Activated CD4-positive, alpha-beta T cell treated with anti-CD3 and anti-CD28 coated beads for 36 hours (primary cell): Measurements from ENCODE around the gene ACSL5. TPM values are rescaled to one million over a fixed set of nuclear protein-coding genes. Genes with fewer than 3 reads are reported as not detected.
A peak's percentile ranks its signal among the peaks of the same experiment; 100 is the strongest.

Experiments
- ATAC-seq: fragments of 200-7000 bp; cut with Tn5 transposase; one replicate; pipeline ENCODE4 v1.10.0; 2021; ENCODE audit warnings: mild to moderate bottlenecking, moderate library complexity
- CTCF ChIA-PET: fragments of 350-600 bp; sonication (Branson Sonifier 250); formaldehyde crosslinking; loops from one replicate; lab custom pipeline; 2021; ENCODE audit warnings: antibody characterized with exemption; lab: Charles Lee
- POLR2A ChIA-PET: fragments of 350-600 bp; sonication (Branson Sonifier 250); formaldehyde crosslinking; loops from one replicate; lab custom pipeline; 2021; ENCODE audit warnings: antibody characterized with exemption, inconsistent platforms; lab: Charles Lee
- DNase-seq: peaks from one replicate; pipeline ENCODE4 v3.0.0-alpha.2; 2020
- H3K27ac Mint-ChIP-seq: one replicate; pipeline ENCODE4 v1.8.0; 2021; ENCODE audit warnings: mixed read lengths
- H3K27me3 Mint-ChIP-seq: one replicate; pipeline ENCODE4 v1.8.0; 2021; ENCODE audit warnings: mixed read lengths
- H3K36me3 Mint-ChIP-seq: one replicate; pipeline ENCODE4 v1.8.0; 2021; ENCODE audit warnings: low read depth, mixed read lengths
- H3K4me1 Mint-ChIP-seq: one replicate; pipeline ENCODE4 v1.8.0; 2021; ENCODE audit warnings: mixed read lengths
- H3K4me3 Mint-ChIP-seq: one replicate; pipeline ENCODE4 v1.8.0; 2021; ENCODE audit warnings: mild to moderate bottlenecking, moderate library complexity, mixed read lengths
- H3K9me3 Mint-ChIP-seq: one replicate; pipeline ENCODE4 v1.8.0; 2021; ENCODE audit warnings: low read depth, mixed read lengths
- intact Hi-C, 2 experiments: fragments of 100-400 bp; cut with DNase I in 1 of 2; cut with micrococcal nuclease in 1 of 2; formaldehyde crosslinking; loops; one replicate each; pipeline versions ENCODE4 v1.14.2 to v1.15.1; 2022 to 2024; cut with DNase I, micrococcal nuclease
- total RNA-seq, 2 experiments: library from RNA; stranded (reverse); gene quantifications; one replicate each; pipeline ENCODE4 v1.2.3, GENCODE V29; 2021

Gene ACSL5
- total RNA-seq, result 10 to 100 TPM; 32.0 to 32.1 TPM

- ATAC-seq, result no peak
- ChIA-PET CTCF (interaction anchor here (0.8 to 1.6 kb wide), 5 partner anchors 9 to 57 kb away, joined by 3 to 8 read pairs (median 3); no protein-coding TSS in a partner anchor), POLR2A (interaction anchor here (0.9 to 1.0 kb wide), 2 partner anchors 15 to 55 kb away, joined by 3 to 9 read pairs; no protein-coding TSS in a partner anchor)
- Mint-ChIP-seq H3K27ac (peak within 1 kb of the TSS; percentile 100), H3K9me3 (no peaks in the 10 kb centered on the region), H3K4me3 (peak within 1 kb of the TSS; percentile 93), H3K27me3 (no peaks in the 10 kb centered on the region), H3K36me3 (peaks cover 13% of the 10 kb centered on the region), H3K4me1 (peaks cover 38% of the 10 kb centered on the region)
- DNase-seq, result no peak
- intact Hi-C loops, result no loop called here
Measured at GRCh38 chr10:112373912-112374338, at the start of gene ACSL5. Gene ACSL5, plus strand, starts transcription at chr10:112374116. Its CDS starts 20,831 bp downstream, at chr10:112394947.

DNA sequence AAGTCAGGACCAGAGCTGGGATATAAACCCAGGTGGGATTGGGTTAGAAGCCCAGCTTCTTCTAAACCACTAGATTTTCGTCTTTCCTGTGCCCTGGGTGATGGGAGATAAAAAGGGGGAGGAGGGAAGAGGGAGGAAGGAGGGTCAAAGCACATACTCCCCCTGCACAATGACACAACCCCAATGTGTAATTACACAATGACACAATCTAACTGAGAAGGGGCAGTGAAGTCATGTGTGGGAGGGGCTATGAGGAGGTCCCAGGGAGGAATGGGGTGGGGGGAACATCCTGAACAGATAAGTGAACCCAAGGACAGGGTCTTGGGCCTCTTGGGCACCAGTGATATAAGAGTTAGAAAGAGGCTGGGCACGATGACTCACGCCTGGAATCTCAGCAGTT, 46.2 kb upstream of the ACSL5 start:
- ATAC-seq, result no peak

DNA sequence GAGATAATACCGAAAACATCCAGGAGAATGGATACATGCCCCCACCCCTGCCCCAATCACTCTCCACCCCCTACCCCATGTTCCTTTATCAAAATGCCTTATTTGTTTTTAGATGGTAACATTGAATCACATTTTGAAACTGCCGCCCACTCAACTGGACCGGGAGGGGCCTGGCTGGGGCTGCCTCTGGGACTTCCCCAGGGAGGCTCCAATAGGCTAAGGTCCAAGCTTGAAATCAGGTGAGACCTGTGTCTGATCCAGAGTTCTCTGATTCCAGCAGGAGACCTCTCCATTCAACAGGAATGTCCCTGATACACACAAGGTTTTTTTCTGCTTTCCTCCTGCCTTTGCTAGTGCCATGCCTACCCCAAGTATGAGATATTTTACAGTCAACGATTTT, 43.8 kb upstream of the ACSL5 start:
- H3K9me3 Mint-ChIP-seq, result no peaks in the 10 kb centered on the region
- H3K27ac Mint-ChIP-seq, result no peak overlapping the region
- ATAC-seq (no peak), DNase-seq (peak; percentile 43)
- no peak overlapping the region for H3K4me3 Mint-ChIP-seq
- H3K36me3 Mint-ChIP-seq, result no peaks in the 10 kb centered on the region
- peaks cover 9% of the 10 kb centered on the region for H3K4me1 Mint-ChIP-seq
- CTCF ChIA-PET, result interaction anchor here (0.8 to 1.5 kb wide), 2 partner anchors 16 to 191 kb away, joined by 3 read pairs; no protein-coding TSS in a partner anchor
- POLR2A ChIA-PET, result no interaction called here
- H3K27me3 Mint-ChIP-seq, result peaks cover 9% of the 10 kb centered on the region
- intact Hi-C loops, result no loop called here

More for the DNA sequence above, 46.2 kb upstream of the ACSL5 start:
- DNase-seq, result no peak
- Mint-ChIP-seq H3K27ac (no peak overlapping the region), H3K9me3 (no peaks in the 10 kb centered on the region), H3K36me3 (no peaks in the 10 kb centered on the region), H3K27me3 (peaks cover 10% of the 10 kb centered on the region), H3K4me3 (no peak overlapping the region), H3K4me1 (peaks cover 8% of the 10 kb centered on the region)
- intact Hi-C loops, result no loop called here
- ChIA-PET CTCF (interaction anchor here (0.6 to 1.2 kb wide), 3 partner anchors 13 to 276 kb away, joined by 3 to 5 read pairs (median 4); no protein-coding TSS in a partner anchor), POLR2A (interaction anchor here (0.6 kb wide), 1 partner anchor 50 kb away, joined by 3 read pairs; no protein-coding TSS in a partner anchor)

- no peaks in the 10 kb centered on the region for H3K36me3 Mint-ChIP-seq
Measured at GRCh38 chr10:112330607-112331160, 43.2 kb upstream of the ACSL5 start.

DNA sequence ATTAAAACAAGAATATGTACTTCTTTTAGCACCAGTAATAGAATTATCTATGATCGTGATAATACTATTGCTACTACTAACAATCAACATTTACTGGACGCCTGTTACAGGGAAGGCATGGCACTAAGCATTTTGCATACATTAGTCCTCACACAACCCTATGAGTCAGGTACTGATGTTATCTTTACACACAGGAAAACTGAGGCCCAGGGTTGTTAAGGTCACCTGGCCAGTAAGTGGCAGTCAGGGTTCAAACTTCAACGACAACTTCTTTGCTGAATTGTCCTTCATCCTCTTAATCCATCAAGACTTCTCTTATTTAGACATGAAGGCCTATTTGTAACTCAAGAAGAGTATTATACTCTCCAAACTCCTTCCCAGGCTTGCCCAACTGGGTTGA, 41.9 kb upstream of the ACSL5 start:
- ATAC-seq (no peak), DNase-seq (no peak)
- no peak overlapping the region for H3K4me3 Mint-ChIP-seq
- CTCF ChIA-PET, result interaction anchor here (0.9 kb wide), 1 partner anchor 25 kb away, joined by 3 read pairs; no protein-coding TSS in a partner anchor
- H3K4me1 Mint-ChIP-seq, result peaks cover 12% of the 10 kb centered on the region
- H3K27ac Mint-ChIP-seq, result no peak overlapping the region
- POLR2A ChIA-PET, result no interaction called here
- intact Hi-C loops, result no loop called here
- H3K9me3 Mint-ChIP-seq, result no peaks in the 10 kb centered on the region
- no peaks in the 10 kb centered on the region for H3K36me3 Mint-ChIP-seq
- H3K27me3 Mint-ChIP-seq, result peaks cover 8% of the 10 kb centered on the region

More at GRCh38 chr10:112330607-112331160, 43.2 kb upstream of the ACSL5 start:
- Mint-ChIP-seq H3K4me3 (no peak overlapping the region), H3K27ac (no peak overlapping the region), H3K9me3 (no peaks in the 10 kb centered on the region), H3K27me3 (peaks cover 5% of the 10 kb centered on the region), H3K4me1 (peaks cover 9% of the 10 kb centered on the region)
- POLR2A ChIA-PET, result no interaction called here
- CTCF ChIA-PET, result interaction anchor here (0.8 to 1.5 kb wide), 3 partner anchors 16 to 194 kb away, joined by 3 read pairs; no protein-coding TSS in a partner anchor
- no peak for ATAC-seq
- no peak for DNase-seq
- intact Hi-C loops, result no loop called here

- CTCF ChIA-PET, result interaction anchor here (0.9 kb wide), 2 partner anchors 17 to 25 kb away, joined by 3 read pairs; no protein-coding TSS in a partner anchor
- POLR2A ChIA-PET, result no interaction called here
- H3K27me3 Mint-ChIP-seq, result peaks cover 15% of the 10 kb centered on the region
- no peaks in the 10 kb centered on the region for H3K36me3 Mint-ChIP-seq
- peak; percentile 19 for ATAC-seq
- no peak overlapping the region for H3K4me3 Mint-ChIP-seq
- H3K9me3 Mint-ChIP-seq, result no peaks in the 10 kb centered on the region
- intact Hi-C loops, result no loop called here
- H3K27ac Mint-ChIP-seq, result no peak overlapping the region
- peaks cover 12% of the 10 kb centered on the region for H3K4me1 Mint-ChIP-seq
- peak; percentile 24 for DNase-seq
Measured at GRCh38 chr10:112332509-112333228, 41.2 kb upstream of the ACSL5 start.

GRCh38 chr10:112333452-112333851, 40.5 kb upstream of the ACSL5 start:
- Mint-ChIP-seq H3K4me1 (peaks cover 12% of the 10 kb centered on the region), H3K27ac (no peak overlapping the region), H3K9me3 (no peaks in the 10 kb centered on the region), H3K4me3 (no peak overlapping the region), H3K36me3 (no peaks in the 10 kb centered on the region), H3K27me3 (peaks cover 14% of the 10 kb centered on the region)
- ChIA-PET POLR2A (no interaction called here), CTCF (no interaction called here)
- DNase-seq (no peak), ATAC-seq (no peak)
- intact Hi-C loops, result no loop called here

DNA sequence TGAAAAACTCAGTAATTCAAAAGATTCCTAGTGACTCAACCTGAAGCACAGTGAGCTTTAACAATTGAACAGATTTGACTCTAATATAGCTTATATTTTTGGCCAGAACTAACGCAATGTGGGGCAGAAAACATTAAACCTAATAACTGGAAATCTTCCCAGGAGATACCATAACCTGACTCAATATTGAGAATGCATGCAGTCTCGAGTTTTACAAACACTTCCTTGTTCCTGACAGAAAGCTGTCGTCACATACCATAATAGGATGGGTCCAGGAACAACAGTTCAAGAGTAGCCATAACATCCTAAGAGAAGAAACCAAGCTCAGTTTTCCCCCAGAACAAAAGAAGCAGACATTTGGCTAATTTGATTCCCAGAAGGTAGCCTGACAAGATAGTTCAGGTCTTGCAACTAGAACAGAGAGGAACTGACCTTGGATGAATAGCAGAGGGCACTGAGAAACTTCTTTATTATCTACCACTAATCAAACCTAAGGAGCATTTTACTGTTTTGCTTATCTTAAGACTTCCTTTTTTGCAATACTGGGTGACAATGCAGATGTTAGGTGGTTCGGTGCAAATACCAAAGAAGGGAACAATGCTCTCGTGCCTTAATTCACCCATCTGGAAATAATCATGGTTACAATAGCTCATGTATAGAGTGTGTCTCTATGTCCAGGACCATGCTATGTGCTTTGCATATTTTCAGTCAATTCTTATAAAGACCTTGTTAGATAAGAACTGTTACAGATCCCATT, 38.6 kb upstream of the ACSL5 start:
- ChIA-PET POLR2A (interaction anchor here (0.6 kb wide), 1 partner anchor 159 kb away, joined by 3 read pairs; no protein-coding TSS in a partner anchor), CTCF (interaction anchor here (0.6 to 1.2 kb wide), 5 partner anchors 20 to 173 kb away, joined by 3 to 5 read pairs (median 3); no protein-coding TSS in a partner anchor)
- Mint-ChIP-seq H3K27me3 (peaks cover 14% of the 10 kb centered on the region), H3K9me3 (no peaks in the 10 kb centered on the region), H3K27ac (no peak overlapping the region), H3K4me3 (no peak overlapping the region), H3K4me1 (peaks cover 9% of the 10 kb centered on the region), H3K36me3 (no peaks in the 10 kb centered on the region)
- DNase-seq, result no peak
- intact Hi-C loops, result no loop called here
- no peak for ATAC-seq

DNA sequence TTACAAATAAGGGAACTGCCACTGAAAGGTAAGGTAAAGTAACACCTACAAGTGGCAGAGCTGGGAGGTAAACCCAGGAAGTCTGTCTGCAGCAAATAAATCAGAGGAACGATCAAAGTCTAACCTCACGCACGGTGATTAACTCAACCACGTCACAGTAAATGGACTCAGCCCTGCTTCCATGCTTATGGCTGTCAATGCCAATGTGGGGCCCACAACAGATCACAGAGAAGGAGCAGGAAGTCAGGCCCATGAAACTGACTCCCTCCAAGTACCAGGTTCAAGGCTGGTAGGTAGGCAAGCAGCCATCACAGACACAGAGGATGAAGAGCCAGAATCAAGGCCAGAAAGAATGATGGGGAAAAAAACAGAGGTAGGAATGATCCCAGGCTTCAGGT, 38.0 kb upstream of the ACSL5 start:
- Mint-ChIP-seq H3K27ac (no peak overlapping the region), H3K36me3 (no peaks in the 10 kb centered on the region), H3K4me3 (no peak overlapping the region), H3K4me1 (peaks cover 7% of the 10 kb centered on the region), H3K27me3 (peaks cover 14% of the 10 kb centered on the region), H3K9me3 (no peaks in the 10 kb centered on the region)
- intact Hi-C loops, result no loop called here
- POLR2A ChIA-PET, result interaction anchor here (0.6 kb wide), 1 partner anchor 12 kb away, joined by 3 read pairs; no protein-coding TSS in a partner anchor
- ATAC-seq, result no peak
- no peak for DNase-seq
- CTCF ChIA-PET, result interaction anchor here (0.6 to 0.7 kb wide), 2 partner anchors 20 to 172 kb away, joined by 3 read pairs; no protein-coding TSS in a partner anchor

GRCh38 chr10:112336556-112337201, 37.2 kb upstream of the ACSL5 start:
- peaks cover 14% of the 10 kb centered on the region for H3K27me3 Mint-ChIP-seq
- H3K9me3 Mint-ChIP-seq, result no peaks in the 10 kb centered on the region
- ATAC-seq, result no peak
- H3K4me1 Mint-ChIP-seq, result peaks cover 7% of the 10 kb centered on the region
- ChIA-PET CTCF (no interaction called here), POLR2A (interaction anchor here (0.6 kb wide), 1 partner anchor 12 kb away, joined by 3 read pairs; no protein-coding TSS in a partner anchor)
- intact Hi-C loops, result no loop called here
- DNase-seq, result no peak
- H3K36me3 Mint-ChIP-seq, result no peaks in the 10 kb centered on the region
- H3K27ac Mint-ChIP-seq, result no peak overlapping the region
- no peak overlapping the region for H3K4me3 Mint-ChIP-seq
